K562 (cell line): Measurements from ENCODE around the gene ERAL1. TPM values are rescaled to one million over a fixed set of nuclear protein-coding genes. Genes with fewer than 3 reads are reported as not detected.
A peak's percentile ranks its signal among the peaks of the same experiment; 100 is the strongest.

ENCODE experiments used
- CEBPG ChIP-seq, 3 experiments: fragments of 200-800 bp in 1 of 3; sonication (Bioruptor generic) in 1 of 3; sonication (generic) in 1 of 3; formaldehyde crosslinking in 1 of 3; IDR thresholded peaks in 2 of 3; conservative IDR thresholded peaks in 1 of 3; 2 replicates each; pipeline versions ENCODE4 v1.6.1 to v1.8.0; 2016 to 2022; ENCODE audit warnings: missing compliant biosample characterization in 2 of 3, missing genetic modification characterization in 2 of 3, mild to moderate bottlenecking in 1 of 3, missing genetic modification reagents in 1 of 3
- CTCFL ChIP-seq: IDR thresholded peaks from 2 replicates; pipeline ENCODE4 v1.6.1; 2011; ENCODE audit warnings: borderline replicate concordance, low read depth, mild to moderate bottlenecking, moderate library complexity, low read length; ENCODE audit not compliant: insufficient read depth, poor library complexity, severe bottlenecking
- ERF ChIP-seq: fragments of 450-650 bp; formaldehyde crosslinking; IDR thresholded peaks from 2 replicates; pipeline ENCODE4 v1.4.0; 2020; ENCODE audit warnings: mild to moderate bottlenecking, mixed read lengths
- ESRRA ChIP-seq: fragments of 450-650 bp; IDR thresholded peaks from 2 replicates; pipeline ENCODE4 v1.6.1; 2014; ENCODE audit warnings: low read depth, mild to moderate bottlenecking, moderate library complexity, borderline replicate concordance
- GATAD2A ChIP-seq: fragments of 450-650 bp; IDR thresholded peaks from 2 replicates; pipeline ENCODE4 v1.6.1; 2017
- HMG20B ChIP-seq: fragments of 250-450 bp; sonication (Bioruptor Pico); IDR thresholded peaks from 2 replicates; pipeline ENCODE4 v1.5.0; 2021; ENCODE audit warnings: mild to moderate bottlenecking
- HNRNPK ChIP-seq: fragments of 200-400 bp; formaldehyde crosslinking; IDR thresholded peaks from one replicate; pipeline ENCODE4 v1.6.1; 2018; ENCODE audit warnings: mild to moderate bottlenecking, low read depth, low read length; ENCODE audit not compliant: poor library complexity, severe bottlenecking
- HOMEZ ChIP-seq: fragments of 250-450 bp; sonication (Bioruptor Pico); IDR thresholded peaks from 2 replicates; pipeline ENCODE4 v1.4.0; 2020; ENCODE audit warnings: mild to moderate bottlenecking, moderate library complexity
- KLF10 ChIP-seq: fragments of 250-450 bp; sonication (Bioruptor Pico); IDR thresholded peaks from 2 replicates; pipeline ENCODE4 v1.6.1; 2021; ENCODE audit warnings: matching md5 sums
- MTA1 ChIP-seq: fragments of 450-650 bp; IDR thresholded peaks from 2 replicates; pipeline ENCODE4 v1.6.1; 2017; ENCODE audit warnings: borderline replicate concordance
- NFXL1 ChIP-seq: fragments of 450-650 bp; formaldehyde crosslinking; IDR thresholded peaks from 2 replicates; pipeline ENCODE4 v1.4.0; 2021; ENCODE audit warnings: mild to moderate bottlenecking
- PPARD ChIP-seq: fragments of 250-450 bp; sonication (Bioruptor Pico); IDR thresholded peaks from 2 replicates; pipeline ENCODE4 v1.8.0; 2022; ENCODE audit warnings: inconsistent platforms, mild to moderate bottlenecking, moderate library complexity
- SOX6 ChIP-seq: fragments of 450-650 bp; IDR thresholded peaks from 2 replicates; pipeline ENCODE4 v1.6.1; 2014; ENCODE audit warnings: mild to moderate bottlenecking
- SREBF1 ChIP-seq: fragments of 150-350 bp; IDR thresholded peaks from 2 replicates; pipeline ENCODE4 v1.6.1; 2014; ENCODE audit warnings: antibody characterized with exemption, low read depth, low read length, borderline replicate concordance
- SREBF2 ChIP-seq: sonication (generic); formaldehyde crosslinking; IDR thresholded peaks from 2 replicates; pipeline ENCODE4 v1.4.0; 2020; ENCODE audit warnings: mild to moderate bottlenecking, missing genetic modification reagents
- TAF7 ChIP-seq: fragments of 450-650 bp; IDR thresholded peaks from 2 replicates; pipeline ENCODE4 v1.6.1; 2016; ENCODE audit warnings: missing genetic modification characterization, missing compliant biosample characterization
- UBTF ChIP-seq, 2 experiments: IDR thresholded peaks; 2 replicates each; pipeline ENCODE4 v1.6.1; 2012; ENCODE audit warnings: improper control_type of control experiment in 2 of 2, low read depth in 2 of 2, low read length in 2 of 2, borderline replicate concordance in 1 of 2
- ZNF134 ChIP-seq: fragments of 250-450 bp; sonication (Bioruptor Pico); conservative IDR thresholded peaks from 2 replicates; pipeline ENCODE4 v1.4.0; 2020
- ZNF174 ChIP-seq: fragments of 250-450 bp; sonication (Bioruptor Pico); IDR thresholded peaks from 2 replicates; pipeline ENCODE4 v1.4.0; 2020; ENCODE audit warnings: mild to moderate bottlenecking
- ZNF212 ChIP-seq: fragments of 450-650 bp; formaldehyde crosslinking; IDR thresholded peaks from 2 replicates; pipeline ENCODE4 v1.4.0; 2020; ENCODE audit warnings: mild to moderate bottlenecking
- ZNF239 ChIP-seq: fragments of 250-450 bp; sonication (Bioruptor Pico); IDR thresholded peaks from 2 replicates; pipeline ENCODE4 v1.4.0; 2020; ENCODE audit warnings: mild to moderate bottlenecking
- ZNF354B ChIP-seq: fragments of 250-450 bp; sonication (Bioruptor Pico); IDR thresholded peaks from 2 replicates; pipeline ENCODE4 v1.4.0; 2020
- polyA plus RNA-seq, 8 experiments: library from polyadenylated mRNA; depleted of rRNA in 4 of 8; stranded (reverse) in 5 of 8; unstranded in 3 of 8; fragments of >200 nt; fragmentation: Nextera tagmentation in 2 of 8; fragmentation: Illumina TruSeq in 1 of 8; extraction: Ambion mirVana in 2 of 8; extraction: Trizol in 1 of 8; gene quantifications; 2 replicates each; pipeline versions ENCODE4 v1.2.1 to v1.2.3, GENCODE V29; 2011 to 2014; ENCODE audit warnings: inconsistent platforms in 1 of 8, missing spikeins in 1 of 8
- total RNA-seq, 7 experiments: library from RNA; depleted of rRNA in 6 of 7; stranded (reverse); fragments of >200 nt in 6 of 7; fragmentation: Illumina TruSeq in 2 of 7; extraction: Trizol in 2 of 7; gene quantifications; 2 replicates each; pipeline versions ENCODE4 v1.2.1 to v1.2.3, GENCODE V29; 2011 to 2021; ENCODE audit warnings: low replicate concordance in 1 of 7

ERAL1 gene
- total and polyA plus RNA-seq, 9 of the 15 experiments (the other 6 are each of a cell fraction or from before 2014, with no cell fraction given): 37.5 to 351 (median 106) TPM

- no peak for TF ChIP-seq CTCFL
- TF ChIP-seq HOMEZ (CRISPR knock-in tag): no peak
- TF ChIP-seq SOX6: no peak
- no peak for TF ChIP-seq ZNF174 (CRISPR knock-in tag)
- TF ChIP-seq ERF (CRISPR knock-in tag): peak; percentile 28; the same call in 1 of the 2 replicates
- no peak for TF ChIP-seq TAF7 (tag)
- TF ChIP-seq ZNF212 (CRISPR knock-in tag): no peak
- no peak for TF ChIP-seq SREBF1
- 0 out of 2 replicates have a peak, but pooled peaks have one; percentile 16 for TF ChIP-seq ESRRA
- TF ChIP-seq MTA1: peak; percentile 71; the same call in 1 of the 2 replicates
- TF ChIP-seq KLF10 (CRISPR knock-in tag): no peak
- TF ChIP-seq HNRNPK: peak; percentile 43
- TF ChIP-seq ZNF239 (CRISPR knock-in tag): no peak
- TF ChIP-seq NFXL1 (CRISPR knock-in tag): no peak
- no peak for TF ChIP-seq CEBPG (CRISPR knock-in tag; IDR thresholded peaks at IDR 0.05)
- TF ChIP-seq CEBPG (tag; conservative IDR thresholded peaks at IDR 0.05 in 1 of 2, IDR thresholded peaks at IDR 0.05 in 1 of 2): no peak
- no peak for TF ChIP-seq PPARD (CRISPR knock-in tag)
- TF ChIP-seq ZNF134 (CRISPR knock-in tag): no peak
- TF ChIP-seq HMG20B: no peak
- no peak for TF ChIP-seq SREBF2 (CRISPR knock-in tag)
- TF ChIP-seq GATAD2A: no peak; the same call in 1 of the 2 replicates
- no peak for TF ChIP-seq UBTF (IDR thresholded peaks at IDR 0.05; ENCODE audit: borderline replicate concordance in 1 of 2, low read depth in 2 of 2, low read length in 2 of 2)
- no peak for TF ChIP-seq ZNF354B (CRISPR knock-in tag)
Observed at GRCh38 chr17:28812091-28812747, 42.6 kb upstream of the ERAL1 start (continued).
